GM21447 (cell line): ENCODE data around the gene MAP3K21.

Experiments
- ATAC-seq: cut with Tn5 transposase; IDR thresholded peaks from one replicate; pipeline ENCODE4 v1.9.1; 2021; ENCODE audit not compliant: unreplicated experiment

The MAP3K21 gene

DNA sequence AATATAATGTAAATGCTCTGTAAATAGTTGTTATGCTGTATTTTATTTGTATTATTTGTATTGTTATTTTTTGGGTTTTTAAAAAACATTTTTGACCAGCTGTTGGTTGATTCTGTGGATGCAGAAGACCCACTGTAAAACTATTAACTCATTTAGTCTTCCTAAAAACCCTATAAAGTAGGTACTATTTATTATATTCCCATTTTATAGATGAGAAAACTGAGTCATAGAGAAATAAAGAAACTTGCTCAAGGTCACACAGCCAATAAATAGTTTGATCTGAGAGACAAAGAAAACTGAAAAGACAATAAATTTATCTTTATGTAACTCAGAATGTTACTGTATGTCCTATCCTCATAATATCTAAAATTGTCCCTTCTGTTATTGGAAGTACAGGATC, 1.2 kb upstream of the MAP3K21 start:
- no peak for ATAC-seq

DNA sequence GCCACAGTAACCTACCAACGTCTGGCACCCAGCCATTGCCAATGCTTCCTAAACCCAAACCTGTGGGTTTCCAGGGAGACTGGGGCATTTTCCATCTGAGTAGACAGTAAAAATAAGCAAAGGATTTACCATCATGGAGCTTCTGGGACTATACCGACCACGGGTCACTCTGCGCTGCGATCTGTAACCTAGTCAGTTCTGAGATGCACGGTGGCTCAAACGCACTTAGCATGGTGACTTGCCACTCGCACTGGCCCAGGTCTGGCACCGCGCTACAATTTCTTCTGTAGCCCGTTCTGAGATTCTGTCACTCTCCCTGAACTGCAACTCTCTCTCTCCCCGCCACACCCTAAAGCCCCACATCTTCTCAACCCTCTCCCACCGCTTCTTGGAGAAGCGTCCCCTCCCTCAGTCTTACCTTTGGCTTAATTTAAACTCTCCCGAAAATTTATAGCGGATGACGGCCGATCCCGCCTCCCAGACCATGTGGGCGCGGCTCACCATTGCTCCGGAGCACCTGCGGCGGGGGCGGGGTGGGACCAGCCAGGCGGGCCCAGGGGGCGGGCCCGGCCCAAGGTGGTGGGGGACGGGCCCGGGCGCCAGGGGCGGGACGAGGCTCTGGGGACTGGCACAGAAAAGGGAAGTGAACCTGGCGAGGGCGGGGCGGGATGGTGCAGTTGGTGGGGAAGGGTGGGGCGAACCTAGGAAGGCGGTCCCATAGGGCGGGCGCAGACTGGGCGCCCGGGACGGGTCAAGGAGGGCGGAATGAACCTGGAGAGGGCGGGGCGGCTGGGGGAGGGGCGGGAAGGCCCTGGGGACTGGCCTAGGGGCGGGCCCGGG, 493 bp upstream of the MAP3K21 start:
- peak; percentile 96 for ATAC-seq

DNA sequence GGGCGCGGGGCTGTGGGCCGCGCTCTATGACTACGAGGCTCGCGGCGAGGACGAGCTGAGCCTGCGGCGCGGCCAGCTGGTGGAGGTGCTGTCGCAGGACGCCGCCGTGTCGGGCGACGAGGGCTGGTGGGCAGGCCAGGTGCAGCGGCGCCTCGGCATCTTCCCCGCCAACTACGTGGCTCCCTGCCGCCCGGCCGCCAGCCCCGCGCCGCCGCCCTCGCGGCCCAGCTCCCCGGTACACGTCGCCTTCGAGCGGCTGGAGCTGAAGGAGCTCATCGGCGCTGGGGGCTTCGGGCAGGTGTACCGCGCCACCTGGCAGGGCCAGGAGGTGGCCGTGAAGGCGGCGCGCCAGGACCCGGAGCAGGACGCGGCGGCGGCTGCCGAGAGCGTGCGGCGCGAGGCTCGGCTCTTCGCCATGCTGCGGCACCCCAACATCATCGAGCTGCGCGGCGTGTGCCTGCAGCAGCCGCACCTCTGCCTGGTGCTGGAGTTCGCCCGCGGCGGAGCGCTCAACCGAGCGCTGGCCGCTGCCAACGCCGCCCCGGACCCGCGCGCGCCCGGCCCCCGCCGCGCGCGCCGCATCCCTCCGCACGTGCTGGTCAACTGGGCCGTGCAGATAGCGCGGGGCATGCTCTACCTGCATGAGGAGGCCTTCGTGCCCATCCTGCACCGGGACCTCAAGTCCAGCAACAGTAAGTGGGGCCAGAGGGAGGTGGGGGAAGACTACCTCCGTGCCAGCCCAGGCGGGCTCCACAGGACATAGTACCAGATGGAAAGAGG, 808 bp downstream of the MAP3K21 start:
- peak; percentile 28 for ATAC-seq

DNA sequence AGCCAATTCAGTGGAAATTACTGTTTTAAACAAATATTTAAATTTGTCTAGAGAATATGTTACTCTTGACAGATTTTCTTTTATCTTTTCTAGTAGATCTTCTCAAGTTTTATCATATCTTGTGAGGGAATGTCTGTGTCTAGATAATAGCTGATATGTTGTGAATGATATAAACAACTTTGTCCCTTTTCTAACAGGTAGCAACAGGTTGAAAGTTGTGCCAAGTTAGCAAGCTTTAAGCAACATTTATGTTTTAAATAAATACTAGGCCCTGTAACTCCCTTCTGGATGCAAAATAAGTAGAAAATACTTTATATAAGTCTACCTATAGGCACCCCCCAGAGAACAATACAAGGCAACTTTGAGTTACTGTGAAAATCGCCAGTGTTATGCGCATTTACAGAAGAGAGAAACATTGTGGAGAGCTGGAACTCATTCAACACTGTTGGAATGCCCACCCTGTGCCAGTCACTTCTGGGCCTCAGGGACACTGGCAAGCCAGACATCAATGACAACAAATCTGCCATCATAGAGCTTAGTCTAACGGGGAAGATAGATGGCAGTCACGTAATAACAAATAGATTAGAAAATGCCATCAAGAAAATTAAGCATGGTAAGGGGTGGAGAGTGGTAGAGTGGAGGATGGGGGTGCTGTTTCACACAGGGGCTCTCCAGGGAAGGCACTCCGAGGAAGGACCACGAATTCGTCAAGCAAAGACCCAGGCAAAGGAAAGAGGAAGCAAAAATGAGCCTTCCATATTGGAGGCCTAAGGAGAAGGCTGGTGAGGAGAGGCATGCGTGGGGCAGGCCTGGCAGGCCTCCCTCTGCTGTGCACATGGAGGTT, 4.4 kb downstream of the MAP3K21 start:
- no peak for ATAC-seq

DNA sequence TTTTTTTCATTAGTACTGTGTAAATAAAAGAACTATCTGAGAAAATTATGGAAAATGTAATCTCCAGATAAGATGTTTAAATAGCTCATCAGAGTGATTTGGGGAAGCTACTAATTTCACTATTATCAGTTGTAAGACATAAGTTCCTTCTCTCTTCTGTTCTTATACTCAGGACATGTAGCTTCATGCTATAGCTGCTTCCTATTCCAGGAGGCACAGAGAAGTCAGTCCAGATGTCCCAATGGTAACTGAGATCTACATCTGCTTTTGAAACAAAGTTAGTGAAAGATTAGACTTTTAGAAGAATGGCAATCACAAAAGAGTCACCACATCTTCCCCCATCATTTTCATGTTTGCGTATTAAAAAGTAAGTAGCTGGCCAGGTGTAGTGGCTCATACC, 5.6 kb downstream of the MAP3K21 start:
- ATAC-seq = no peak

DNA sequence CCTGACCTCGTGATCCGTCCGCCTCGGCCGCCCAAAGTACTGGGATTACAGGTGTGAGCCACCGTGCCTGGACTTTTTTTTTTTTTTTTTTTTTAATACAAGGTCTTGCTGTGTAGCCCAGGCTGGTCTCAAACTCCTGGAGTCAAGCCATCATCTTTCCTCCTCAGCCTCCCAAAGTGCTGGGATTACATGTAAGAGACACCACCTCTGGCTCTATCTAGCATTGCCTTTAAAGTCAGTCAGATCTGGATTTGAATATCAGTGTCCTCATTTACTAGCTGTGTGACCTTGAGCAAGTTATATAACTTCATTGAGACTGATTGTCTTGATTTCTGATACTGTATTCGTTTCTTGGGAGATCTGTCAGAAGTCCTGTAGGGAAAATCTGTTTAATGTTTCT, 6.6 kb downstream of the MAP3K21 start:
- ATAC-seq = no peak

DNA sequence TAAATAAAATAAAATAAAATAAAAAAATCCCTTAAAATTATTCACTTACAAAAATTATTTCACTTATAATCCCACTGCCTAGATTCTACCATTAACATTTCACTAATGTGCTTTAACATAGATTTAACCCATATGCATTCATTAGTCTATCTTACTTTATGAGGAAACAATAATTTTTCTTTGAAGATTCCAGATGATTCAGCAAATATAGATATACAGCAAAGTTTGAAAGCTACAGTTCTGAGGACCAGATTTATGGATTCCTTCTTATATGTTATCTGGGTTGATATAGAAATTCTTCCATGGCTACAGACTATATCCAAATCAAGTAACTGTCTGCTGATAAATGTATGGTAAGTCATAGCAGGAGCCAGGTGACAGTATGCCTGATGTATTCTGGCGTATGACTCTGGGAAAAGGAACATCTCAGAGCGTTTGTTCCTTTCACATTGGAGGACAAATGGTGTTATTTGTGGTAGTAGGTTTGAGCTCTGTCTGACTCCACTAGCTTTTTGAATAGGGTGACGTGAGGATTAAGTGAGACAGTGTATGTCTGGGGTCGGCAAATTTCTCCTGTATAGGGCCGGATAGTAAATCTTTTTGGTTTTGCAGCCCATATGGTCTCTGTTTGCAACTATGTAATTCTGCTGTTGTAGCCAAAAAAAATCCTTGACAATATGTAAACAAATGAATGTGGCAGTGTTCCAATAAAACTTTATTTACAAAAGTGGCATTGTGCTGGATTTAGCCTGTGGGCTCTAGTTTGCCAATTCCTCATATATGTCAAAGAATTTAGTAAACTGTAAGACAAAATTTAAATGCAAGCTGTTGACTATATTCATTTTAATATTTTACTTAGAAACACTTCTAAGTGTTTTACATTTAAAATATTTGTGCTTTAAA, 9.3 kb downstream of the MAP3K21 start:
- ATAC-seq = no peak

DNA sequence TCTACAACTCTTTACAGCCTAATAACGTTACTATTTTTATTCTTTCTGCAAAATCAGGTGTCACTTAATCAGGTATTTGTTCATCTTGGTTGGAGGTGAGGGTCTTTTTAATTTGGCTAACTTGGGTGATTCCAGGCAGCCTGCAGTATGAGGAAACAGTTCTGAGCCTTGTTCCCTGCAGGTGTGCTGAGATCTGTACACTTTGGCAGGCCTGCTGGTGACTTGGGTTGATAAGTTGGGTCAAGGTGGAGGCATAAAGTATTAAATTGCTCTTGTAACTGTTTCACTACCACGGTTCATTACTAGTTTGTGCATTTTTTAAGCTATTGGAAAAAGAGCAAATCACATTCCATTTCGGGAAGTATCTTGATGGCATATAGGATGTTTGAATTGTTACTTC, 10.0 kb downstream of the MAP3K21 start:
- no peak for ATAC-seq

DNA sequence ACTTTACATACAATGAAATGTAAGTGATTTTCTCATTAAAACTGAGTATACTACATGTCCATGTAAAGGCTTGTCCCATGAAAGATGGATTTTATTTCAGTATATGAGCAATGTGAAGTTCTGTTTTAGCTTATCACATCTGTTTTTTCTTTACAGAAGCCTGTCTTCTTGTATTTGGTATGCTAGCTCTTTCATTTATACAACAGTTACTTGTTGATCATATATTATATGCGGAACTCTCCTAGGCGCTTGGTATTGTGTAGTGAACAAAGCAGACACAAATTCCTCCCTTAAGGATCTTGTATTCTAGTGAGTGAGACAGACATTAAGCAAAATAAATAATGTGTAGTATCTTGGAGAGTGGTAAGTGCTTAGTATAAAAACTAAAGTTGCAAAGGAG, 10.6 kb downstream of the MAP3K21 start:
- ATAC-seq = no peak

DNA sequence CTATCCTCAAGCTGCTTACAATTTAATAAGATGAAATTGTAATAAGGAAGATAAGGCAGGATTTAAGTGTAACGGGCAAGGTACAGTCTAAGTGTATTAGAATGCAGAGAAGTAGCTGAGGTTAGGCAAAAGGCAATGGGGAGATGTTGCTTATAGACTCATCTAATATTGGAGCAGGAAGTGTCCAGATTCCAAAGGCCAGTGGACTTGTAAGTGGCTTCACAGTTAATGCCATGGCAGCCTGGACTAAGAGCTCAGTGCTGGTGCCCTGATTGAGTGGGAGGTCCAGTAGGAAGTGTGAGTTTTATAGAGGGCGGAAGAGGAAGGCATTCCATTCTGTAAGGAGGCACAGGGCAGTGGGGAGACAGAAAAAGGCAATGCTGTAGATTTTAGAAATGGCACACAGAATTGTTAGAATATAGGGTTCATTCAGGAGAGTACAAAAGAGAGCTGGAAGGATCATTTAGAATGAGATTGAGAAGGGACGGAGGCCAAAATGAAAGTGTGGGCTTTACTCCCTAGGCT, 12.6 kb downstream of the MAP3K21 start:
- ATAC-seq = no peak

DNA sequence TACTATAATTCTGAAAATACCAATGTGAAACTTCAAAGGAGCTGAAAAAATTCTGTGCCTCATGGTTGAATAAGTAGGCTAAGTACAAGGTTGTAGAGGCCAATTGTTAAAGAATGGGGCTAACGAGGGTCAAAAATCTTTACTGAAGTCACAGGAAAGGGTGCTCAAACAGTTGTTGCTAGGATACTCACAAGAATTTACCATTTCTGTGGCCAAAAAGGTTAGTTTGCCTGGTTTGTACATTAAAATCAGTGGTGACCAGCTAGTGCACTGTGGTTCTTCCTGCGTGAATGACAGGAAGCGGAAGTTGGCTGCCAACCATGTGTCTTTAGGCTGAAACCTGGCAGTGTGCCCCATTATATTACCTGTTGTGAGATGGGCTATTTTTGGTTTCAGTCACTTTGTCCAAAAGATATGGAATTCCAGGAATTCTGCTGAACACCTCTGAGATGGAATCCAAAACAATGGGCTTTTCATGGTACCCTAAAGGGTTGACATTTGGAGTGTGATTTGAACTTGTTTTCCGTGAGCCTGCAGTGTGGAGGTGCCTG, 13.5 kb downstream of the MAP3K21 start:
- ATAC-seq = no peak

DNA sequence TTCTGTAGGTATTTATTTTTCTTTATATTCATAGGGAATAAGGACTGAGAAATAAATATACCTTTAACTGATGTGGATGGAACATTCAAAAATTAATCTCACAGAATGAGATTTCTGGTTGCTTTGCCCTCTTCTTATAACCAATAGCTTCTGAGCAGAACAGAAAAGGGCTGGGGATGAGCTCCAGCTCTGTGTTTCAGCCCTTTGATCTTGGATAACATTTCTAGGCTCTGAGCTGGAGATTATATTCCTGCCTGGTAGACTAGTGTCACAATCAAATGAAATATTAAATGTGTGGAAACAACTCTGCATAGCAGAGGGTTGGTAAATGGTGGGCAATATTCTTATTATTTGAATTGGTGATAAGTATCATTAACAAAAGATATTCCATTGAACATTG, 14.6 kb downstream of the MAP3K21 start:
- ATAC-seq = no peak

DNA sequence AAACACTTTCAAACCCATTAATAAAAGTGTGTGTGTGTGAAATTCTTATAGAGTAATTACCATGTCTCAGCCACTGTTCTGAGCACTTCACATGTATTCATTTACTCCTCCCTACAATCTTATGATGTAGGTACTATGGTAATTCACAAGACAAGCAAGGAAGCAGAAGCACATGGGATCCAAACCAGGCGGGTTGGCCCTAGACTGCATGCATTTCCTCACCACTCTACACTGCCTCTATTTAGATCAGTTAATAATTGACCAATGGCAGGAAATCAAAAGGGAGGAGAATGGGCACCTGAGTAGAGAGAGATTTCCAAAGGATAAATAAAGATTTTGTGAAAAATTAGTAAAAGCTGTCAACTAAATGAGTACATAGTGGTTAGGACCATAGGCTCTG, 15.7 kb downstream of the MAP3K21 start:
- ATAC-seq = no peak

DNA sequence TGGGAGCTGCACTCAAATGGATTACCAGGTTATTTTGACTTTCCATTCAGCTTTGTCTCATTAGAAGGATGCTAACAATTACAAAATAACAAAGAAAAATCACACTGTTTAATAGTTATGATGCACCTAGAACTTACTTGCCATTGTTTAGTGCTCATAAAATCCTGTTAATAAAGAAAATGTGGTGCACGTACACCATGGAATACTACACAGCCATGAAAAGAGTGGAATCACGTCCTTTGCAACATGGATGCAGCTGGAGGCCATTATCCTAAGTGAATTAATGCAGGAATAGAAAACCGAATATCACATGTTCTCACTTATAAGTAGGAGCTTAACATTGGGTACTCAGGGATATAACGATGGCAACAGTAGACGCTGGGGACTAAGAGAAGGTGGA, 19.8 kb downstream of the MAP3K21 start:
- ATAC-seq = no peak

DNA sequence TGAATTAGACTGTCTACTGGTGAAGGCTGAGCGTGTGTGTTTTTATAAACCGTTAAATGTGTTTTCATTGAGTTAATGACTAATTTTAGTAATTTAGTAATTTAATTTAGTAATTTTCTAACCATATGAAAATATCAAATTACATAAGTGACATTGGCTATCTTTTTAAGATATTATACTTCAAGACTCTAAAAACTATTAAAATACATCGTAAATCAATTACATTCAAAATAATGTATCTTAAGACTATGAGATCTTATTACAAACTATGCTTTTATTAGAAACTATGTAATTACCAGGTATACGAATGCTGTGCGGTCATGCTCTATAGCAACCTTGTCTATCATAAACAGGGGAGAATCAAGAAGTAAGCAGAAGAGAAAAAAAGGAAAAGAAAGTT, 21.6 kb downstream of the MAP3K21 start:
- no peak for ATAC-seq

DNA sequence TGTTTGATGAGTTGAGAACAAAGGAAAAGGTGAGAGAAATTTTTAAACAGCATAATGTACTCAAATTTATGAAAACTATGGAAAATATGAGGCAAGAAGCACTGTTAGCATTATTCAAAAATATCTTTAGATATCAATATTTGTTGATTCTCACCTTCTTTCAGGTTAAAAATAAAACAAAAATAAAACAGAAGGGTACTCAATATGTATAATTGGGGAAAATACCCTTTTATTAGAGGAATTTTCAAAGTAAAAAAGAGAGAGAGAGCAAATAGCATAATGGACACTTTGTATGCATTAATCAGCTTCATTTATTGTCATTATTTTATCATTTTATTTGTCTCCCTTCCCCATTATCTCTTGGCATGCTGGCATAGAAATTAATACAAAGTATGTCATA, 27.5 kb downstream of the MAP3K21 start:
- ATAC-seq = no peak

DNA sequence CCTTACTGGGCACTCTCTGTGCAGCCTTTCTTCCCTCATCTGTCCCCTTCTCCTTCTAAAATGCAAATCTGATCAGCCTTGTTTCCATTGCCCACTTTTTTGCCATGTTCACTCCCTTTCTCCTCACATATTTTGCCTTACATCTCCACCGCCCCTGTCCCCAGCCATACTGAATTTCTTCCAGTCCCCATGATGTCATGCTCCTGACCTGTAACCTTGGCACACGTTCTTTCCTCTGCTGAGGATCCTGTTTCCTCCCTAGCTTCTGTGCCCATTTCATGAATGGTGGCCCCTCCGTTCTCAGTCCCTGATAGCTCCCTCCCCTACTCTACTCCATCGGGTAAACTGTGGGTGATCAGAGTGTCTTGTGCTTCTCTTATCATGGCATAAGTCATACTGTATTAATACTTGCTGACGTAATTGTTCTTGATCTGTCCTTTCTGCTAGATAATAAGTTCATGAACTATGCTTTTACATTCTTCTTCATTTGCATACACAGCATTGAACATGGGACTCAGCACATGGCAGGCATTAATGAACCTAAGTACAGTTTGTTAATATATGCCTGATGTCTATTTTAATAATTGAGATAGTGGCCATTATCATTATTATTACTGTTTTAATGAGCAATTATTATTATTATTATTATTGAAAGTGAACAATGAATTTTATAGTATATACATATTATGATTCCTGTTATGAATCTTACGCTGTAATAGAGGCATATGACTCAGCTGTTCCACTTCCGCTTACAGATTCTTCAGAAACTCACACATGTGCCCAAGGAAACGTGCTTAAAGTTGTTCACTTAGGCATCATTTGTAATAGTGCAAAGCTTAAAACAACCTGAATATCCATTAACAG, 28.5 kb downstream of the MAP3K21 start:
- ATAC-seq = no peak

DNA sequence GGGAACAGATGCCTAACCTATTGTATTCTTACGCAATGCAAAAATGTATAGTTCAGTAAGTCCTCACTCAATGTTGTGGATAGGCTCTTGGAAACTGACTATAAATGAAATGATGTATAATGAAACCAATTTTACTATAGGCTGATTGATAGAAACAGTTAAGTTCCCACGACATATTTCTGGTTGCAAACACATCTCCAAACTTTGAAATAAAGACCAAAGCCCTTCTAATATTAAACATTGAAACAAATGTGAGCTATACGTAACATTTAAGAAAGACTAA, 29.1 kb downstream of the MAP3K21 start:
- no peak for ATAC-seq
